Measurements from ENCODE around the gene MAML3.

The MAML3 gene

DNA sequence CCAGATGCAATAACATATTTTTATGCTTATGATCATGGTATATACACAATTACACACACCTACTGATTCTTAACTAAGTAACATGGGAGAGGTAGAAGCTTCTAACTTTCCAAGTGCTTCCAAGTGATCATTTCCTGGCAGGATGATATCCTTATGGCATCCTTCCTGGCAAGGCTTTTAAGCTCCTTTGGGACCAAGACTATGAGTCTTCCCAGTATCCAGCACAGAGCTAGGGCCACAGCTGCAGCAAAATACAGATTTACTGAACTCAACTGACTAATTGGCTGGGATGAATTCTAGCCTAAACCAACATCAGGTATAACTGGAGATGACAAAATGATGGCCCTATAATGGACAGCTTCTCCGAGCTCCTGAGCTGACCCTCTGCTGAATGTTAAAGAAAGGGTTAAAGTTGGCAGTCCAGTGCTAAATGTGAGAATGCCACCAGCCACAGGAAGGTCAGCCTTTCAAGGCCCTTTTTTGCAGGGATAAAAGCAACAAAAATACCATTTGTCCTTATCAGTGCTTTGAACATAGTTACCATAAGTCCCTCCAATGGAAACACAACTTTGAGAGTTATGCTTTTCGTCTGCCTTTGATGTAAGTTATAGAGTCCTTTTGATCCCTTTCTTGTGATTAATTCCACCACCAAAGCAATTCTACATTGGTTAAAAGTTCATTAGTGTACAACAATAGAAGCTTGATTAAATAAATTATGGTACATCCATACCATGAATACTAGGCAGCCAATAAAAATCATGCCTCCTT is 415.0 kb downstream of the MAML3 start:
- DNase-seq = no peak

DNA sequence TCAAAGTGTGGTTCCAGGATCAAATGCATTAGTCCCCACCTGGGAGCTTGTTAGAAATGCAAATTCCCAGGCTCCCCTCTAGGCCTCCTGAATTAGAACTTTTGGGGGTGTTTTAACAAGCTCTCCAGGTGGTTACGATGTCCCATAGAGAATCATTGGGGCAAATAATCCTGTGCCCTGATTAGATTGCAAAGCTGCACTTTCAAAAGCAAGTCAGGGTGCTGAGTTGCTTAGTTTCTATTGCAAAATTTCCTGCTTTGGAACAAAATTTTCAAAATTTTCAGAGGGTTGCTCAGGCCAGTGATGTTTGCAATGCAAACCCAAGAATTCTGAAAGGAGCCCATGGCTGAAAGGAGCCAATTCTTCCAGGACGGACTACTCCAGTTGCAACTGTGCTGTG is 417.3 kb downstream of the MAML3 start:
- DNase-seq = no peak

DNA sequence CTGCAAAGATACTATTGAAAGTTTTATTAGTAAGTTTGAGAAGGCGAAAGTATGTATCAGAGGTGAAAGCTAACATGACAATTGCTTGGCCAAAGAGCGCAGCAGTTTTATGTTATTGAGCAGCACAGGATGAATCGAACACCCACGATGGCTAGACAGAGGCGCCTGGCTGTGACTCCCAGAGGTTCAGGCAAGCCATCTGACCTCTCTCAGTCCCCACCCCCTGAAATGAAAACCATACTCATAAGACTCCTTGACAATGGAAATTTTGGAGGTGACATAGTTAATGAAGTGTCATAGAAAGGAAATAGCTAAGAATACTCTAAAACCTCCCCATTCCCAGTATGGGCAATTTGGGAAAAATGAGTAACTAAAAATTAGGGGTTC is 417.7 kb downstream of the MAML3 start:
- no peak for DNase-seq

DNA sequence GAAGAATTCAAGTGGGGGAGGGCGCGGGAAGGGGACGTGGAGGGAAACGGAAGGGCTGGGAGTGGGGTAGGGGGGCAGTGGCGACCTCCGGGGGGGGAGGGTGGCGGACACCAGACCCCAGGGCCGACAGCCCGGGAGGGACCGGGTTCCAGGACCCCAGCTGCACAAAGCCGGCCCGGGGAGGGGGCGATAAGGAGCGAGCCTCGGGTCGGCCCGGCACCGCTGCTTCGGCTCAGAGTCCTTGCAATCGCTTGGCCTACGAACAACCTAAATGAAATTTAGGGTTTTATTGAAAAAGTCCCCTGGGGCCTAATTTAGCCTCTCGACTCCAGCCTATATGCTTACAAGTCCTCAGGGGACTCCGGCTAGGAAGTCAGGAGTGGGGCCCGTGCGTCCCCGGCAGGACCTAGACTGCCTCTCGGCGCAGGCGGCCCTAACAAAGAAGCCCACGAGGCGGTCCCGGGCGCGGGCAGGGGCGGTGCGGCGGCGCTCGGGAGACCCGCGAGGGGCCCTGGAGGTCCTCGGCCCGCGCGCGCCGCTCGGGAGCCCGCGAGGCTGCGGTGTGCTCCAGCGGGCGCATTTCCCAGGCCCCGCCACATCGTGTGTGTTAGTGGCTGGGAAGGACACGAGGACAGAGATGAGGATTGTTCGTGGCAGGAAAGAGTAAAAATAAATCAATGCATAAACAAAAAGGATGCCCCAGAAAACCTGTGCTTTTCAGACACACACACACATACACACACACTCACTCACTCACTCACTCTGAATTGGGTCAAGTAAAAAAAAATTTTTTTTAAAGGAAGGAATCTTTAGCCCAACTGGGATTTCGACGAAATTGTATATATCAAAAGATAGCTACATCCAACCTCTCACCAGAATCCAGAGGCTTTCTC is 418.4 kb downstream of the MAML3 start:
- DNase-seq = peak; percentile 5

DNA sequence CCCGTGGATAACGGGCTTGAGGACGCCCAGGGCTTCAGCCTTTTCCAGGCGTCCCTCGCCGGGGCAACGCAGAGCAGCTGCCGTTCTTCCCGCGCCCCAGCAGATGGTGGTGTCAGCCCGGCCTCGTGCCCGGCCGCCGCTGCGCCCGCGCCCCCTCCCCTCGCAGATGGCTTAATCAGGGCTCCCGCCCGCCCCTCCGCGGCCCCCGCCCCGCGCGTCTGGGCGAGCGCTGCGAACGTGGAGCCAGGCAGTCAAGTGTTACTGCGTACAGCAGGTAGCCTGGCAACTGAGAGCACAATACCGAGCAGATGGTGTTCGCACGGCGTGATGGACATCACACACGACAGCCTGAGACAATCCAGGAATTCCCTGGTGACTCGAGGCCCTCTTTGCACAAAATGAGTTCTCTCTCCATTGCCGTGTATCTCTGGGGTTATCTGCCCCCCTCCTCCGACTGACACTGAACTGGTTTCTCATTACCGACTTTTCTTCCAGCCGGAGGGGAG is 419.1 kb downstream of the MAML3 start:
- DNase-seq = peak; percentile 65

DNA sequence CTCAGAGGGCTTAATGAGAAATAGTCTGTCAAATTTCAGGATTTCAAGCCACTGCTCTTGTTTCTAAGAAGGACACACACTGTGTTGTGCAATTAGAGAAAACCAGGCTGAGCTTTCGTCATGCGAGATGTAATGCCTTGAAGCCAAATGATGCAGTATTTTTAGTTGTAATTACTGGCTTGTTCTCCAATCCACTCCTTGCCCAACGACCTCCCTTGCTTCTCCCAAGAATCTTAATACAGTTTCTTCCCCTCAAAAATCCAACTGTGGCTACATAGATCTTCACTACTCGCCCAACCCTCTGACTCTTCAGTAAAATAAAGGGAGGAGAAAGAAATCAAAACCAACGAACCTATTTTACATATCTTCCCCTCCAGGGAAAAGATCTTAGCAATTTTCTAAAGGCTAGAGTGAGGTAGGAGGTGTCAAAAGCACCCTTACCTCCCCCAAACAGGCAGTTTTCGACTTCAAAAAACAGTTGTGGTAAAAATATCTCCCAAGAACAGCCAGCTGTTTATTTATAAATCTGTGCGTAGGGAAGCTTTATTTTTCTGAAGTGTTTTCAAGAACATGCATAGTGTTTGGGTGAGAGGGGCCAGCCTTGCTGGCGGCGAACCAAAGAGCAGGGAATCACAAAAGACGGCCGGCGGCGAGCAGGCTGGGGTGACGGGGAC is 419.6 kb downstream of the MAML3 start:
- no peak for DNase-seq

DNA sequence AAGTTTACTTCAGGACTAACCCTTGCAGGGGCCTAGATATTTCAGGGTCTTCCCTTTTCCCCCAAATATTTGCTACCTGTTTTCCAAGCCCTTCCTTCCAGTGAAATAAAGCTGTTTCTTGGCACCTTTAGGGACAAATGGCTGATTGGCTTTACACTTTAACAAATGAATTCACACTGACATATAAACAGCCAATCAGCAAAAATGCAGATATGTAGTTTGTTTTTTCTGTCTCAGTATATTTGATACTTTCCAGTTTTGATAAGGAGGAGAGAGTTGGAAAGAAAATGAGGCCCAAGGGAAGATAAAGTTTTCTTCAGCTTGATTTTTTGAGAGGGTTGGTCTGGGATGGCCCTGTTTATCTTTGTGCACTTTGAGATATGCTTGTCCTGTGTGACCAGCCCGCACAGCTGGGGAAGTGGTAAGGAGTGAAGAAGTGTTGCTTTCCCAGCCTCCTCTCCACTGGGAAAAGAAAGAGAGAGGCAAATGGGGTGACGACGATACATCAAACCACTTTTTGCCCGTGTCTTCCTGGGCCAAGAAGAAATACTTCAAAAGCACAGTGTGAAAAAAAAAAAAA is 420.9 kb downstream of the MAML3 start:
- DNase-seq = no peak

DNA sequence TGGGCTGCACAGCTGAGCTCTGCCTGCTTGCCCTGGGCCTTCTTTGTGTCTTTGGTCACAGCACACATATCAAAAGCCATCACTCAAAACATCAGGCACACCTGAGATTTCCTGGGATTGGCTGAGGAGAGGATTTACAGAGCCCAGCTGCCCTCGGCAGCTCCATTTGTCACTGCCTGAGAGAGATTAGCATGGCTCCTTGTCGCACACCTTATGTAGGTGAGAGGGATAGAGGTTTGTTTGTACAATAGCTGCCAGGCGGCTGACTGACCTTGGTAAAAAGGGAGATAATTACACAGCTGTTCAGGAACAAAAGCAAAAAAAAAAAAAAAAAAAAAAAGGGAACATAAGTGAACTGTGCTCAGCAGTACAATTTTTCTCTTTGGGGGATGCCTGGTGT is 425.1 kb downstream of the MAML3 start:
- no peak for DNase-seq

DNA sequence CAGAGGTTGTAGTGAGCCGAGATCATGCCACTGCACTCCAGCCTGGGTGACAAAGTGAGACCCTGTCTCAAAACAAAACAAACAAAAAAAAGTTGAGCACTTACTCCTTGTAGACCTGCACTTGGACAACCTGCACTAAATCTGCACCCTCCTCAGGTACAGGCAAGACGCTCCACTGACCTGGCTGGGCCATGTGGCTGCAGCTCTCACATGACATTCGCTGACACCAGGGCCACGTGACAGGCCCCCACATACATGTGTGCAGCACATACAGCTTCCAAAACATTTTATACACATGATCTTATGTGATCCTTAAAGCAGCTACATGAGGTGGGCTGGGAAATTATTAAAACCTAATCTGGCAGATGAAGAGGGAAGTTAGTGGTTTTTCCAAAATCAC is 425.8 kb downstream of the MAML3 start:
- no peak for DNase-seq

DNA sequence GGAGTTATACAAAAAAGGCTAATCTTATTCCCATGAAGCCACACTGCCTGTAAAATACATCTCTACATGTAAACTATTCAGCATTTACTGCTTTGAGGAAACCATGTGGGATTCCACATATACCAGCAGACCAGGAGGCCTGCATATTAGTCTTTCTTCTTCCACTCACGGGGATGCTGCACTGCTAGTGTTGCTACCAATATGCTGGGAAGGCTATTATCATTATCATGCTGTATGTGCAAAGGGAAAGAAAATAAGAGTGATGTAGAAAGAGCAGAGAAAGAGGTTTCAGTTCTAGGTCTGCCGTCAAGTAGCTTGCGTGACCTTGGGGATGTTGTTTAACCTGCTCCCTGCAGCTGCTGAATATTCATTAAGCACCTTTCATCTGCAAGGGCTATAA is 427.4 kb downstream of the MAML3 start:
- DNase-seq = no peak

DNA sequence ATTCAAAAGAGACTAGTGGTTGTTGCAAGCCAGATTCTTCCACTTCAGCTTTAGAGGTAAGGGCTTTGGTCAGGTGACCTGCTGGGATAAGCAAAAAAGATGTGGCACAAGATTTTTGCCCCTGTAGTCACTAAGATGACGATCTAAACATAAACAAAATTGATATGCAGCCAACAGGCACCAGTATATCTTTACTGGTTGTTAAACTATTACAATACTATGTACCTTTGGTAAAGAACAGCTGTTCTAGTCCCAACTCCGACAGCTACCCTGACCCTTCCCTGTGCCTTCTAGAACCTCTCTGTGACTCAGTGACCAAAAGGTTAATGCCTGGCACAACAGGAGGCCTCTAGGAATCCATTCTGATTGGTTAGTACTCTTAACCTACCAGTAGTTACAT is 428.7 kb downstream of the MAML3 start:
- DNase-seq = no peak

DNA sequence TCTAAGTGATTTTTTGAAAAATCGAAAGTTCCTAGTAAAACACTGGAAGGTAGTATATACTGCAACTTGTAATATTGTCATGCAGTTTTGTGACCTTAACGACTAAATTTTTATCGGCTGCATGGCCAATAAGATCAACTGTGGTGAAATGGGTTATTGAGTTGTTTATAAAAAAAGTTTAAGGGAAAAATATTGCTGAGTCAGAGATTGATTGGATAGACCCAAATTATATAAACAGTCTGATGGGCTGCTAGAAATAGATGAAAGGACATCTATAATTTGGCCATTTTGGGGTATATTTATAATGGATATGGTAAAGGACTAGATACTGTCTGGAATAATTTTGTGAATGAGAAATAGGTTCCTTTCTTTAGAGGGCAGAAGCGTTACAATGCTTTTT is 432.2 kb downstream of the MAML3 start:
- DNase-seq = no peak

DNA sequence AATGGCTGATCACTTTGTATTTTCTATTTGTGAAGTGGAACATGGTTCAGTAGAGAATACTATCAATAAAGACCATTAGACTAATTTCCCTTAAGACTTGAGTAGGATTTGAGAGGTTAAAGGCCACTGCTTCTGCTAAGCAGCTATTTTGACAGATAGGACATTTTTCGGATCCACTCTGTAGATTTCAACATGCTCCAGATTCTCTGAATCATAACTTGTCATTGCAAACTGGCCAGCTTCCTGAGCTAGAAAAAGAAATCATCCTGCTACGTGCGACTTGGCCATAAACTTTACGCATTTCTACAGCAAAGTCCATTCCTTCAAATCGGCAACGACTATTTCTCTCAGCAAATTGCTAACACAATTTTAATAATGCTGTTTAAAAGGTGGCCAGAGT is 433.2 kb downstream of the MAML3 start:
- no peak for DNase-seq

DNA sequence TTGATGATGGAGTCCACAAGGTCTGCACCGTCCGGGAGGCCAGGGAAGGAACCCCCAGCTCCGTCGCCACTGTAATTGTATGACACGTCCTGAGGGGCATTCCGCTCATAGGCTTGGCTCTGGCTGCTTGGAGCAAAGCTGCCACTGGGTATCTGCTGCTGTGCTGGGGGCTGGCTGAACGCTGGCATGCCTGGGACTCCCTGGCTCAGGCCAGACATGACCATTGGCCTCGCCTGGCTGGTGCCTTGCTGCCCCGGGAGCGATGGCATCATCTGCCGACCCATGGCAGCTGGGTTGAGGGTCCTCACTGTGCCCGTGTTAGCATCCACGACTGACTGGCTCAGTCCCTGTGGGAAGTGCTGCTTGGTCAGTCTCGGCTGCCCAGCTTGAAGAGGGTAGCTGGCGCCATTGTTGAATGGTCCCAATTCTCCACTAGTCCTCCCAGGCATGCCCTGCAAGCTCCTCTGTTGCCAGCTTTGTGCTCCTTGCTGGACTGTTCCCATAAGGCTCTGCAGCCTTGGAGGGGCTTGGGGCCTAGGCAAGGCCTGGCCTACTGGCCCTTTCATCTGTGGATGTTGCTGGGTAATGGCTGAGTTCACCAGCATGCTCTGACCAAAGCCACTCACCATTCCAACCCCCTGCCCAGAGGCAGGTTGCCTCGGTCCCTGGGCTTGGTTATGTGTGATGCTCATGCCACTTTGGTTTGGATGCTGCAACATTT is 434.4 kb downstream of the MAML3 start:
- no peak for DNase-seq

DNA sequence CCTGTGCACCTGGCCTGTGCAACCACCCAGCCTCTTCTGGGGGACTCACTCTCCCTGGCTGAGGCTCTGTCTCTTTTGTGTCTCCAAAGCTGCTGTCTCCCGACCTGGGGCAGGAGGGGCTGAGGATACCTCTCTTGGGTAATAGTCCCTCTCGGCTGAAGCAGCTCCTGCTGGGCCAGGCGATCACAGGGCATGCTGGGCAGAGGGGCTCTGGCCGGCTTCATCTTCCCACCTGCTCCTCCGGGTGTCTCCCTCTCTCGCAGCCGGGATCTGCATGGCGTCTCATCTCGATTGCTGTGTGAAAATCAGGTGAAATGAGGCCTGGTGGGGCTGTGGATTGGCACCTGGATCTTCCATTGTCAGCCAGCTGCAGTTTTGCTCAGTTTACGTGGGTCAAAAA is 435.2 kb downstream of the MAML3 start:
- no peak for DNase-seq

DNA sequence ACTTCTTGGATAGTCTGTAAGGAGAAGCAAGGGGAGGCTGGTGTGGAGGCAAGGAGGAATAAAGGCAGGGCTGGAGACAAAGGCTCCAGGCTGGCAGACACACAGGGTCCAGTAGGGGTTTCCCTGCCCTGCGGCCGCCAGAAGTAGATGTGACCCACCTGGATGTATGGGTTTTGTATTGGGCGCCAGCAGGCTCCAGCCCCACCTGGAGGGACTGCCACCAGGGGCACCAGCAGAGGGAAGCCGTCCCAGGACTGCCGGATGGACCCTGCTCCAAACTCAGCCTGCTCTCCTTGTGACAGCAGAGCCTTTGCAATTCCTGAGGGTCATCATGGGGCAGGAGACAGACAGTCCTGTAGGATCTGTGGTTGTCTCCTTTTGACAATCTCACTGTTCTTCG is 435.6 kb downstream of the MAML3 start:
- no peak for DNase-seq

DNA sequence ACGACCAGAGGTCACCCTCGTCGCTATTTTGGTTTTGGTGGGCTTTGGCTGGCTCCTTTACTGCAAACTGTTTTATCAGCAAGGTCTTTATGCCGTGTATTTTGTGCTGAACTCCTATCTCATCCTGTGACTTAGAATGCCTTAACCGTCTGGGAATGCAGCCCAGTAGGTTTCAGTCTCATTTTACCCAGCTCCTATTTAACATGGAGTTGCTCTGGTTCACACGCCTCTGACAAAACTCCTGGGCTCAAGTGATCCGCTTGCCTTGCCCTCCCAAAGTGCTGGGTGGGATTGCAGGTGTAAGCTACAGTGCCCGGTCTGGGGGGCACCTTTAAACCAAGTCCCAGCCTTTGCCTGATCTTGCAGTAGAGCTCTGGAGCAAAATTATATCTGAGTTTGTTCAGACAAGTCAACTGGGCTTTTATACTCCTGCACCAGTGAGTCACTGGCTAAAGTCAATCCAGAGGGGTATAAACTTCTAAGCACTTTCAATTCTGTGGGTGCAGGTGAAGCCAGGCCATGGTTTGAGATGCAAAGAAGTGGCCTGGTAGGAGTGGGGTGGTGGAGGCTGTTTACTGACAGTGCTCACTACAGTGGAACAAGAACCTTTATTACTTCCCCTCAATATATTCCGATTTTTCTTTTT is 438.1 kb downstream of the MAML3 start:
- no peak for DNase-seq

DNA sequence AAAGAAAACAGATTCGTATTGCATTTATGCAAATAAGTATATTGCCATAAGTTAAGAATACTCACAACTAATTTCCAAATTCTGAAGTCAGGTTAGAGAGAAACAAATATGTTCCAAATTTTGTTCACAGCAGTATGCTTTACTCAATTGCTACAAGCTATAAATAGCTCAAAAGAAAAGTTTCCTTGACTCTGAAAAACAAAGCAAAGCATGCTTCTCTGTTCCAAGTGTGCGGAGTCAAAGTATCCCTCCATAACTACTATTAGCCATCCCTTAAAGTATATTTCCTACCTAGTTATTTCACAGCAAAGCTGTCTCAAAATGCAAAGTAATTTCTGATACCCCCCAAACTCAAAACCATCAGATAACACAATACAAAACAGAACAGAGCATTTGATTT is 441.1 kb downstream of the MAML3 start:
- DNase-seq = no peak

DNA sequence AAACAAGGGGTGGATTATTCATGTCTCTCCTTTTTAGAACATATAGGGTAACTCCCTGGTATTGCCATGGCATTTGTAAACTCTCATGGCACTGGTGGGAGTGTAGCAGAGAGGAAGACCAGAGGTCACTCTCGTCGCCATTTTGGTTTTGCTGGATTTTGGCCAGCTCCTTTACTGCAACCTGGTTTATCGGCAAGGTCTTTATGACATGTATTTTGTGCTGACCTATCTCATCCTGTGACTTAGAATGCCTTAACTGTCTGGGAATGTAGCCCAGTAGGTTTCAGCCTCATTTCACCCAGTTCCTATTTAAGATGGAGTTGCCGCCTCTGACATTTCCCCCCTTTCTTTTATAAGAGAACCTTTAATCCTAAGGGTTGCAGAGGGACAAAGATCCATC is 442.5 kb downstream of the MAML3 start:
- DNase-seq = no peak

DNA sequence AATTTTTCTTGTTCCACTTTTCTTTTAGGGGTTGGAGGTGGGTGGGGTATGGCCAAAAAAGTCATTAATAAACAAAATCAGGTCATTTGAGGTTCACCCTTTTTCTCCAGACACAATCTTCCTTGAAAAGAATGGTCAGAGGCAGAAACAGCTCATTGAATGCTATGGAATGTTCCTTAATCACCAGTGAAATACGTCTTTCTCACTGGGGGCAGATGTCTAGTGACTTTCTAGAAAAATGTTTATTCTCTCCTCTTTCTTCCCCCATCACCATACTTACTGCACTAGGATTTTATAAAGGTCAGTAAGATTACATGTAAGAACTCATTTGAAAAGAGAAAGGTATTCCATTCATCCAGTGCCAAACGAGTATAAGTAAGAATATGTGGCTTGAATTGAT is 443.9 kb downstream of the MAML3 start:
- DNase-seq = no peak

DNA sequence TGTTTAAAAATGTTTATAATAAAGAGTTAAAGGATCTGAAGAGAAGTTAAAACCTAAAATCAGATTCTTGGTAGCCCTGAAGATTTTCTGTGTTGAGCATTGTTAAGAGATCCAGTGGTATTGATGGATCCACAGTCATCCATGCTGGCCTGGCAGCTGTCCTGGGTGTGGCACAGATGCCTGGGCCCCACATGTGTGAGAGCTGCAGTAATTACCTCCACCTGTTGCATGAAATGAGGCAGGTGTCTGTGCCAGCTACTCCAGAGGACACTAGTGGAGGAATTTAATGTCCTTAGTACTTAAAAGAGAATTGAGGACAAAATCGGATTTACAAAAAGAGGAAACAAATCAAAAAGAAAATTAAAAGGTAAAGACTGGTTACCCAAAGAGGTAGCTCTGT is 444.3 kb downstream of the MAML3 start:
- no peak for DNase-seq

DNA sequence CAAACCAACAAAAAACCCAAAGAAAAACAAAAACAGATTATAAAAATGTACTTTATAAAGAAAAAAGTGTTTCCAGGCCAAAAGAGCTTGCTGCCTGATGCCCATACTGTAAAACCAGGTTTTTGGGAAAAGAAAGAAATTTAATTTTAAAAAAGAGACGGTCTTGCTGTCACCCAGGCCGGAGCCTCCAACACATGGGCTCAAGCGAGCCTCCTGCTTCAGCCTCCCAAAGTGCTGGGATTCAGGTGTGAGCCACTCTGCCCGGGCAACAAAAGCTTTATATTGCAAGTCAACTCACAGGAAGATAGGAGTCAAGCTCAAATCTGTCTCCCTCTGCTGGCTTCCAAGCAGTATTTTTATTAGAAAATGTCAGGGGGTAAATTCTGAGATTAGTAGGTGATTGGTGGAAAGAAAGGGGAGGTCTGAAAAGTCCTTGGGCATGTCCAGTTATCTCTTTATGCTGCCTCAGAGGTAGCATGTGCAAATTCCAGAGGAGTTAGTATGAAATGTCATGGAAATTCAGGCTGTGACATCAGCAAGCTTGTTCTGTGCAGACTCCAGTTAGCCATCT is 449.0 kb downstream of the MAML3 start:
- no peak for DNase-seq

Data from CD4-positive, alpha-beta T cell treated with Interleukin-17A for 4 hours (primary cell).